Left forelimb (tissue), 1 donor: ENCODE results near the gene ARTN.

Experiments used
- DNase-seq: peaks from one replicate; pipeline ENCODE4 v3.0.0-alpha.2; 2018; ENCODE audit warnings: low spot score

ARTN gene

GRCh38 chr1:43985984-43986595 is 52.5 kb downstream of the ARTN start:
- no peak for DNase-seq

GRCh38 chr1:43986712-43987111 is 53.1 kb downstream of the ARTN start:
- no peak for DNase-seq
